ENCODE results near the gene ALDH4A1. TPM values are rescaled to one million over a fixed set of nuclear protein-coding genes. Genes with fewer than 3 reads are reported as not detected.

Gene ALDH4A1
- polyA plus RNA-seq, 1 experiment: 36.6 TPM

GRCh38 chr1:18884419-18884717, 18.0 kb downstream of the ALDH4A1 start:
- TF ChIP-seq, protein P1, sequence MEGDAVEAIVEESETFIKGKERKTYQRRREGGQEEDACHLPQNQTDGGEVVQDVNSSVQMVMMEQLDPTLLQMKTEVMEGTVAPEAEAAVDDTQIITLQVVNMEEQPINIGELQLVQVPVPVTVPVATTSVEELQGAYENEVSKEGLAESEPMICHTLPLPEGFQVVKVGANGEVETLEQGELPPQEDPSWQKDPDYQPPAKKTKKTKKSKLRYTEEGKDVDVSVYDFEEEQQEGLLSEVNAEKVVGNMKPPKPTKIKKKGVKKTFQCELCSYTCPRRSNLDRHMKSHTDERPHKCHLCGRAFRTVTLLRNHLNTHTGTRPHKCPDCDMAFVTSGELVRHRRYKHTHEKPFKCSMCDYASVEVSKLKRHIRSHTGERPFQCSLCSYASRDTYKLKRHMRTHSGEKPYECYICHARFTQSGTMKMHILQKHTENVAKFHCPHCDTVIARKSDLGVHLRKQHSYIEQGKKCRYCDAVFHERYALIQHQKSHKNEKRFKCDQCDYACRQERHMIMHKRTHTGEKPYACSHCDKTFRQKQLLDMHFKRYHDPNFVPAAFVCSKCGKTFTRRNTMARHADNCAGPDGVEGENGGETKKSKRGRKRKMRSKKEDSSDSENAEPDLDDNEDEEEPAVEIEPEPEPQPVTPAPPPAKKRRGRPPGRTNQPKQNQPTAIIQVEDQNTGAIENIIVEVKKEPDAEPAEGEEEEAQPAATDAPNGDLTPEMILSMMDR (IDR thresholded peaks at IDR 0.05; ENCODE audit: insufficient read depth, low read depth, low read length): no peak
- Histone ChIP-seq H3K36me3 (ENCODE audit: control insufficient read depth, insufficient read depth, low read length) (no peaks in the 10 kb centered on the region; the same call in 1 of the 2 replicates), H3K27me3 (ENCODE audit: control insufficient read depth, insufficient read depth, low read length) (no peaks in the 10 kb centered on the region), H3K4me3 (ENCODE audit: low read depth, low read length) (no peak overlapping the region)
- ChIA-PET CTCF (interaction anchor here (0.6 to 7.0 kb wide), 30 partner anchors 9 to 357 kb away, joined by 3 to 61 read pairs (median 4); partner anchors contain the start of gene ALDH4A1), POLR2A (no interaction called here)
- no peak for DNase-seq (ENCODE audit: low read depth)

DNA sequence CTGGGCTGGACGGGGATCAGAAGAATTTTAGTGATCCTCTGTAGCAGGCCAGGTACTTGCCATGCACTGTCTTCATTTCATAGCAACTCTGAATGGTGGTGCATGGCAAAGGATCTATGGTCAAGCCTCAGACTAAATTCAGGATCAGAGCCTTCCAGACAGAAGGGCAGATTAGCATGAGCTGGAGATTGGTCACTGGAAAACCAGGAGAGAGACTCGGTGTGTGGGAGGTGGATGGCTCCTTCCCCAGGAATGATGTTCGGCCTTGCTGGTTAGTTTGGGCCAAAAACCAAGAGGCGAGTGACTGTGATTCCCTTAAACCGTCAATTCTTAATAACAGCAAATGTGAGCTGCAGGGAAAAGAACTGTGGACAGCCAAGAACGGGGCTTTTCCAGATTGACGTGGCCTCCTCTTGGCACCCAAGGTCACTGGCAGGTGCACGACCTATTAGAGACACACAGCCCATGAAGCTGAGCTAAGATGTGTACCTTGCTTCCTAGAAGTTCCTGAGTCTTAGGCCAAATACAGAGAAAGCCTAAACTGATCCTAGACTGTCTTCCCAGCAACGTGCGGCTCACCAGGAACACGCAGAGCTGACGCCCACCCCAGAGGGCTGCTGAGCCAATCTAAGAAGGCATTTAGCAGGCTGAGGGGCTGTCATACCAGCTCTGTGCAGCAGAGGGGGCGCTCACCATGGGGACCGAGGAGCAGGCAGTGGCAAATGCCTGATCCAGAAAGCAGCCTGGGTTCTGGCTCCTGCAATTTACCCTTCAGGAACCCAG, 18.5 kb downstream of the ALDH4A1 start:
- POLR2A ChIA-PET: no interaction called here
- CTCF ChIA-PET: interaction anchor here (0.7 to 7.0 kb wide), 29 partner anchors 9 to 357 kb away, joined by 3 to 61 read pairs (median 5); partner anchors contain the start of gene ALDH4A1
- H3K27me3 ChIP-seq (ENCODE audit: control insufficient read depth, insufficient read depth, low read length): no peaks in the 10 kb centered on the region
- H3K4me3 ChIP-seq (ENCODE audit: low read depth, low read length): no peak overlapping the region
- no peaks in the 10 kb centered on the region; the same call in 1 of the 2 replicates for H3K36me3 ChIP-seq (ENCODE audit: control insufficient read depth, insufficient read depth, low read length)
- peak; percentile 16 for DNase-seq (ENCODE audit: low read depth)
- TF ChIP-seq, protein P1 (IDR thresholded peaks at IDR 0.05; ENCODE audit: insufficient read depth, low read depth, low read length): peak; percentile 94

- TF ChIP-seq, protein P1 (IDR thresholded peaks at IDR 0.05; ENCODE audit: insufficient read depth, low read depth, low read length): no peak
- Histone ChIP-seq H3K27me3 (ENCODE audit: control insufficient read depth, insufficient read depth, low read length) (no peaks in the 10 kb centered on the region), H3K36me3 (ENCODE audit: control insufficient read depth, insufficient read depth, low read length) (no peaks in the 10 kb centered on the region; the same call in 1 of the 2 replicates), H3K4me3 (ENCODE audit: low read depth, low read length) (no peak overlapping the region)
- CTCF ChIA-PET: interaction anchor here (0.7 to 7.0 kb wide), 9 partner anchors 8 to 358 kb away, joined by 3 to 61 read pairs (median 7); no protein-coding TSS in a partner anchor
- POLR2A ChIA-PET: no interaction called here
- DNase-seq (ENCODE audit: low read depth): no peak
These were observed 19.3 kb downstream of the ALDH4A1 start for GRCh38 chr1:18883079-18883478.

- Histone ChIP-seq H3K4me3 (ENCODE audit: low read depth, low read length) (no peak overlapping the region), H3K27me3 (ENCODE audit: control insufficient read depth, insufficient read depth, low read length) (no peaks in the 10 kb centered on the region), H3K36me3 (ENCODE audit: control insufficient read depth, insufficient read depth, low read length) (no peaks in the 10 kb centered on the region; the same call in 1 of the 2 replicates)
- CTCF ChIA-PET: interaction anchor here (0.7 to 4.6 kb wide), 7 partner anchors 8 to 285 kb away, joined by 3 to 34 read pairs (median 6); no protein-coding TSS in a partner anchor
- TF ChIP-seq, protein P1 (IDR thresholded peaks at IDR 0.05; ENCODE audit: insufficient read depth, low read depth, low read length): no peak
- DNase-seq (ENCODE audit: low read depth): no peak
- POLR2A ChIA-PET: no interaction called here
These were observed 19.9 kb downstream of the ALDH4A1 start for GRCh38 chr1:18882486-18882885.

DNA sequence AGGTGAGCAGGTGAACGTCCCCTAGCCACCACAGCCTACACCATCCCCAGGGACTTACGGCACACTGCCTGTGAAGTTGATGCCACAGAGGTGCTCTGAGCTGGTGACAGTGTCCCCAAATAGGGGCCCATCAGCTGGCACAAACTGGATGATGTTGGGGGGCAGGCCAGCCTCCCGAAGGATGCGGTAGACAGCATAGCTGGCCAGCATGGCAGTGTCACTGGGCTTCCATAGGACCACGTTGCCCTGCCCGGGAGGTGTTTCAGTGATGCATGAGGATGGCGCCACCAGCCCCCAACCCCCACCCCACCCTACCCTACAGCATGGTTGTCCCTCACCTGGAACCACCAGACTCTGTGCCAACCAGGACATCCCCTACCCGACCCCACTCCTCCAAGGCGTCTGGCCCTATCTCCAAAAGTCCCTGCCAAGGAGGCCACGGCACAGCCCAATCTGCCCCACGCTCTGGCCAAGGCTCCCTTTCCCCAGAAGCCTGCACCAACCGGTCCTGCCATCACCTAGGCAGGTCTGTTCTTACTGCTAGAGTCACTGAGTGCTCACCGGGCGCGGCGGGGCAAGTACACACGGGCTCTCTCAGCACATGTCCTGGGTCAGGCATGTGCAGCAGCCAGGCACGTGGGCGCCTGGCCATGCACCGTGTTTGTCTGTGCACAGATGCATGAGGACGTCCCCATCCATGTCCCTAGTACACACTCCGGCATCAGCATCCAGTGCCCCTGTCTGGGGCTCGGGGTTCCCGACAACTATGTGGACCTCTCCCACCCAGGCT, 20.5 kb downstream of the ALDH4A1 start:
- no peak for DNase-seq (ENCODE audit: low read depth)
- ChIA-PET POLR2A (no interaction called here), CTCF (interaction anchor here (0.7 to 4.6 kb wide), 6 partner anchors 9 to 285 kb away, joined by 3 to 34 read pairs (median 8); no protein-coding TSS in a partner anchor)
- Histone ChIP-seq H3K27me3 (ENCODE audit: control insufficient read depth, insufficient read depth, low read length) (no peaks in the 10 kb centered on the region), H3K36me3 (ENCODE audit: control insufficient read depth, insufficient read depth, low read length) (no peaks in the 10 kb centered on the region; the same call in 1 of the 2 replicates), H3K4me3 (ENCODE audit: low read depth, low read length) (no peak overlapping the region)
- TF ChIP-seq, protein P1 (IDR thresholded peaks at IDR 0.05; ENCODE audit: insufficient read depth, low read depth, low read length): no peak

Measured in BJ (cell line).